Stimulated activated effector memory CD8-positive, alpha-beta T cell treated with anti-CD3 and anti-CD28 coated beads, Interleukin-12 subunit alpha, Interleukin-12 subunit beta, amount 100 ng/mL, for 72 hours (primary cell): ENCODE results near the gene RMND5B.

Experiments used
- ATAC-seq: fragments of 150-1000 bp; cut with Tn5 transposase; 2 replicates; pipeline ENCODE4 v1.10.0; 2021
- DNase-seq, 2 donors: peaks; one replicate each; pipeline ENCODE4 v3.0.0; 2021 to 2022; ENCODE audit warnings: low spot score in 2 of 2
- H3K27ac Mint-ChIP-seq: one replicate; pipeline ENCODE4 v1.8.0; 2022; ENCODE audit warnings: mild to moderate bottlenecking, mixed read lengths
- H3K36me3 Mint-ChIP-seq: one replicate; pipeline ENCODE4 v1.8.0; 2022; ENCODE audit warnings: mild to moderate bottlenecking, mixed read lengths
- H3K4me1 Mint-ChIP-seq: one replicate; pipeline ENCODE4 v1.8.0; 2022; ENCODE audit warnings: mixed read lengths
- H3K4me3 Mint-ChIP-seq: one replicate; pipeline ENCODE4 v1.8.0; 2022; ENCODE audit warnings: mild to moderate bottlenecking, mixed read lengths
- H3K9me3 Mint-ChIP-seq: one replicate; pipeline ENCODE4 v1.8.0; 2022; ENCODE audit warnings: mixed read lengths

The RMND5B gene

GRCh38 chr5:178108446-178108845 lies 22.4 kb upstream of the RMND5B start:
- no peak for DNase-seq
- H3K9me3 Mint-ChIP-seq = no peaks in the 10 kb centered on the region
- no peak overlapping the region for H3K27ac Mint-ChIP-seq
- ATAC-seq = no peak
- no peaks in the 10 kb centered on the region for H3K36me3 Mint-ChIP-seq
- no peak overlapping the region for H3K4me3 Mint-ChIP-seq
- peaks cover 14% of the 10 kb centered on the region for H3K4me1 Mint-ChIP-seq

DNA sequence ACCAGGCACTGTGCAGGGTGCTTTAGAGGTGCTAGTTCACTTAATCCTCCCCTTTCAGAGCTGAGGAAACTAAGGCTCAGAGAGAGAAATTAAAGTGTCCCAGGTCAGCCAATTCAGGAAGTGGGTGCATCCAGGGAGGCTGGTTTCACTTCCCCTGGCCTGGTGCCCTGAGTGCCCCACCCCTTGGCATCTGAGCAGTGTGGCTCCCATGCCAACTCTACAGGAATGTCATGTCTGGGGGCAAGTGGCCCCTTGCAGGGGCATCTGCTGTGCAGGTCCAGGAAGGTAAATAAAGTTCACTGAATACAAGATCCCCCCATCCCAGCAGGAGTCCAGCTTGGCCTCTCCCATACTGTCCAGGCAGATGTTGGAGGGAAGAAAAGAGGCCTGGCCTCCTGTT lies 21.8 kb upstream of the RMND5B start:
- Mint-ChIP-seq H3K4me3 (no peak overlapping the region), H3K27ac (no peak overlapping the region), H3K4me1 (peaks cover 14% of the 10 kb centered on the region), H3K9me3 (no peaks in the 10 kb centered on the region), H3K36me3 (peaks cover under 1% of the 10 kb centered on the region)
- DNase-seq (no peak), ATAC-seq (no peak)

DNA sequence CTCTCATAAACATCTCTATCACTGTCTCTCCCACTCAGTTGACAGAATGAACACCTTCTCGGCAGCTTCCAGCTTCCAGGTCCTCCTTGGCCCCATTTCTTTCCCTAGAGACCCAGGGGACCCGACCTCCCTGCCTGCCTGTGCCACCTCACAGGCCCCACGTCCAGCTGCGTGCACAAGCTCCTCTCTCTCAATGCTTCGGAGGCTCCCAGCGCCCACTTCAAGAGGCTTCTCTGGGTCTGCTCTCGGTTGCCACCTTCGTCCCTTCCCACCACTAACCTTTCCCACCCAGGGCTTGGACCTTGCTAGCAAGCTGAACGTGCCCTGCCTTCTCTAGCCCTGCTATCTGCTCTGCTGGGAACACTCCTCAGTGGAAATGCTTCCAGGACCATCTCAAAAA lies 20.3 kb upstream of the RMND5B start:
- no peaks in the 10 kb centered on the region for H3K9me3 Mint-ChIP-seq
- ATAC-seq (no peak), DNase-seq (no peak)
- H3K36me3 Mint-ChIP-seq = peaks cover 13% of the 10 kb centered on the region
- no peak overlapping the region for H3K27ac Mint-ChIP-seq
- H3K4me3 Mint-ChIP-seq = no peak overlapping the region
- H3K4me1 Mint-ChIP-seq = peaks cover 21% of the 10 kb centered on the region

DNA sequence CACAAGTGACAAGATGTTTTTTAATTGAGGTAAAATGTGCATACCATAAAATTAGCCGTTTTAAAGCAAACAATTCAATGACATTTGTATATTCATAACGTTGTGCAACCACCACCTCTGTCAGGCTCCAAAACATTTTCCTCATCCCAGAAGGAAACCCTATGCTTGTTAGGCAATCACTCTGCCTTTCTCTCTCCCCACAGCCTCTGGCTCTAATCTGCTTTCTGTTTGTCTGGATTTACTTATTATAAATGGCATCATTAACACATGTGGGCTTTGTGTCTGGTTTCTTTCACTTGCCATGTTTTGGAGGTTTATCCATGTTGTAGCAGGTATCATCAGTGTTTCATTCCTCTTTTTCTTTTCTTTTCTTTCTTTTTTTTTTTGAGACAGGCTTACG lies 18.9 kb upstream of the RMND5B start:
- no peaks in the 10 kb centered on the region for H3K9me3 Mint-ChIP-seq
- peaks cover 27% of the 10 kb centered on the region for H3K36me3 Mint-ChIP-seq
- H3K4me1 Mint-ChIP-seq = peaks cover 35% of the 10 kb centered on the region
- ATAC-seq = no peak
- H3K4me3 Mint-ChIP-seq = no peak overlapping the region
- no peak overlapping the region for H3K27ac Mint-ChIP-seq
- DNase-seq = no peak

DNA sequence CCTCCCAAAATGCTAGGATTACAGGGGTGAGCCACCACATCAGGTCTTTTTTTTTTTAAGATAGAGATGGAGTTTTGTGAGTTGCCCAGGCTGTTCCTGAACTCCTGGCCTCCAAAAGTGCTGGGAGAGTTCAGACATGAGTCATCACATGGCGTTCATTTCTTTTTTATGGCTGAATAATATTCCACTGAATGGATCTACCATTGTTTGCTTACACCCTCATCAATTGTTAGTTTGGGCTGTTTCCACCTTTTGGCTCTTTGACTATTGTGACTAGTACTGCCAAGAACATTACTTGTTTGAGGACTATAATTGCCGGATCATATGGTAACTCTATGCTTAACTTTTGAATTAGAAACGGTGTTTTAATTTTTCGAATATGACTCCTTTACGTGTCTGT lies 18.3 kb upstream of the RMND5B start:
- no peaks in the 10 kb centered on the region for H3K9me3 Mint-ChIP-seq
- peak overlapping the region; percentile 98 for H3K4me3 Mint-ChIP-seq
- ATAC-seq (no peak), DNase-seq (no peak)
- peak overlapping the region; percentile 86 for H3K27ac Mint-ChIP-seq
- H3K4me1 Mint-ChIP-seq = peaks cover 39% of the 10 kb centered on the region
- peaks cover 28% of the 10 kb centered on the region for H3K36me3 Mint-ChIP-seq

- Mint-ChIP-seq H3K27ac (peak within 1 kb of the TSS; percentile 89), H3K9me3 (no peaks in the 10 kb centered on the region), H3K36me3 (peaks cover 28% of the 10 kb centered on the region), H3K4me1 (peaks cover 39% of the 10 kb centered on the region), H3K4me3 (peak within 1 kb of the TSS; percentile 98)
- DNase-seq = peak; percentile 76 to 87
- peak; percentile 73 for ATAC-seq
These were observed 17.6 kb upstream of the RMND5B start, which contains the start of gene N4BP3 for GRCh38 chr5:178113141-178113787. Gene N4BP3, plus strand, starts transcription at chr5:178113532. Its CDS starts 6,052 bp downstream, at chr5:178119584.

- Mint-ChIP-seq H3K4me1 (peaks cover 39% of the 10 kb centered on the region), H3K27ac (peak overlapping the region; percentile 89), H3K4me3 (peak overlapping the region; percentile 98), H3K9me3 (no peaks in the 10 kb centered on the region), H3K36me3 (peaks cover 30% of the 10 kb centered on the region)
- ATAC-seq (no peak), DNase-seq (peak in 1 of 2 donors; percentile 55)
These were observed 16.9 kb upstream of the RMND5B start for GRCh38 chr5:178113841-178114324.

DNA sequence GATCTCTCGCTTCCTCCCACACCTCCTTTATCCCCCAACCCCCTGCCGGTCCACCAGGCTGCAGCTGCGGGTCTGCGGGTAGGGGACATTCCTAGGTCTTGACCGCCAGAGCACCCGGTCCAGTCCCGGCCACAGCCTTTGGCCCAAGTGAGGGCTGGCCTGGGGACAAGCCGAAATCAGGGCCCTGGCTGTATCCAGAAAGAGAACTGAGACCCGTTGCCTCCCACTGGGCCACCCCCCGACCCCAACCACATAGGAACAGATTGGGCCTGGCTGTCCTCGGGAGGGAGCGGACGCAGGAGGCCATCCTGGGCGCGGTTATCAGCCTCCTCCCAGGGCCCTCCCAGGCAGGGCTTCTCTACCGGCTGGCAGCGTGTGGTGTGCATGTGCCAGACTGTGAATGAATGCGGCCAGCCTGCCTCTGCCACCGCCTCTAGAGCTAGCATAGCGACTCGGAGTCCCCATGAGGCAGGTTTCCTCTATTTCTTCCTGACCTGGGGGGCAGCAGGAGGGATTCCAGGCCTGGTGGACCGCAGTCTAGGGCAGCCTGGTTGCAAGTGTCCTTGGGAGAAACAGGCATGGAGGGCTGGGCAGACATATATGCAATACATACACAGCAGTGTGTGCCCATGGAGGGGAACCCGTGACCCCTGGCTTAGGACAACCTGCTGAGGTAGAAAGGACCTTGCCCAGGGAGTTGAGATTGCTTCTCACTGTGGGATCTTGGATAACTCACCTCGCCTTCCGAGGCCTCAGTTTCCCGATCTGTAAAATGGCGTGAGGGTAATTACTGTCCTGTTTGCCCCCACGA lies 16.3 kb upstream of the RMND5B start:
- Mint-ChIP-seq H3K36me3 (peaks cover 36% of the 10 kb centered on the region), H3K4me1 (peaks cover 39% of the 10 kb centered on the region), H3K27ac (peak overlapping the region; percentile 89), H3K9me3 (no peaks in the 10 kb centered on the region), H3K4me3 (peak overlapping the region; percentile 98)
- DNase-seq (peak in 1 of 2 donors; percentile 65), ATAC-seq (peak; percentile 49)

GRCh38 chr5:178115136-178115813 lies 15.5 kb upstream of the RMND5B start:
- Mint-ChIP-seq H3K27ac (peak overlapping the region; percentile 88), H3K36me3 (peaks cover 40% of the 10 kb centered on the region), H3K4me1 (peaks cover 39% of the 10 kb centered on the region), H3K4me3 (peak overlapping the region; percentile 98), H3K9me3 (no peaks in the 10 kb centered on the region)
- peak in 1 of 2 donors; percentile 65 for DNase-seq
- ATAC-seq = peak; percentile 55

DNA sequence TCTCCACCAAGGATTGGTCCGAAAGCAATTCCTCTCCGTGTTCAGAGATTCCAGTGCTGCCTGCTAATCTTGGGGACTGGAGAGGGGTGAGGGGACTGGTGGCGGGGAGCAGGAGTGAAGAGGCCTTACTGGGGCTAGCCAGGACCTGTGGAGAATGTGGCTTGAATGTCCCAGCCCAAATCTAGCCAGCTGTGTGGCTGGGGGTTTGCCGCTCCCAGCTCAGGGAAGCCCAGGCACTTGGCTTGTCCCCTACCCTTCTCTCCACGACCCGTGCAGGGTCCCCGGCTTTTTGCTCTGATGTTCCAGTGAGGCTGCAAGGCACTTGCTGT lies 15.0 kb upstream of the RMND5B start:
- no peak for ATAC-seq
- H3K4me3 Mint-ChIP-seq = peak overlapping the region; percentile 98
- H3K36me3 Mint-ChIP-seq = peaks cover 45% of the 10 kb centered on the region
- peak overlapping the region; percentile 88 for H3K27ac Mint-ChIP-seq
- H3K9me3 Mint-ChIP-seq = no peaks in the 10 kb centered on the region
- peaks cover 44% of the 10 kb centered on the region for H3K4me1 Mint-ChIP-seq
- peak in 1 of 2 donors; percentile 55 for DNase-seq

DNA sequence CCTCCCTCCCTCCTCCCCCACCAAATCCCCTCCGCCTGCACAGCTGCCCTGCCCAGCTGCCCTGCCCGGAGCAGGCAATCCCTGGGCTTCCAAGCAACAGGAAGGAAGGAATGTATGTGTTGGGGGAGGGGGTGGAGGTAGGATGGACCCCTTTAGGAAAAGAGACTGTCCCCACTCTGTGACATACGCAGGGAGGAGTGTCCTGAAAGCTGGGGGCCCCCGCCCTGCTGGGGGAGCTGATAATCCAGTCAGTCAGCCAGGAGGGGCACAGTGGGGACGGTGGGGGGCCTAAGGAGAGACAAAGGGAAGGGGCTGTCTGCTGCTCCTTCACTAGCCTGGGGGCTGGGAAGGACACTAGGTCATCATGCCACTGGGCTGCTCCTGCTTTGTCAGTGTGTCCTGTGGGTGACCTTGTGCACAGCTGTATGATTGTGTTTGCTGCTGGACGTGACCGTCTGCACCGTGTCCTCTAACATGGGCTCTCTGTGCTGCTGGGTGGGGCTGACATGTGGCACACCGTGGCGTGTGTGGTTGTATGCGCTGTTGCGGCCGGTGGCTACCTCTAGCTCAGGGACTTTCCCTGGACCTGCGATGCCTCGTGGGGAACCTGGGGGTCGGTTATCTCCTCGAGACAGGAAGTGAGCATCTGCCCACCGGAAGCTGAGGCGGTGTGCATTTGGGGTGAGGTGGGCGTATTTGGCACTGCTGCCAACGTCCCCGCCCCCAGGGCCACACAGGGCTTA lies 14.5 kb upstream of the RMND5B start:
- Mint-ChIP-seq H3K9me3 (no peaks in the 10 kb centered on the region), H3K4me3 (peak overlapping the region; percentile 98), H3K36me3 (peaks cover 50% of the 10 kb centered on the region), H3K4me1 (peaks cover 47% of the 10 kb centered on the region), H3K27ac (peak overlapping the region; percentile 88)
- DNase-seq = peak; percentile 59 to 78
- ATAC-seq = peak; percentile 83

DNA sequence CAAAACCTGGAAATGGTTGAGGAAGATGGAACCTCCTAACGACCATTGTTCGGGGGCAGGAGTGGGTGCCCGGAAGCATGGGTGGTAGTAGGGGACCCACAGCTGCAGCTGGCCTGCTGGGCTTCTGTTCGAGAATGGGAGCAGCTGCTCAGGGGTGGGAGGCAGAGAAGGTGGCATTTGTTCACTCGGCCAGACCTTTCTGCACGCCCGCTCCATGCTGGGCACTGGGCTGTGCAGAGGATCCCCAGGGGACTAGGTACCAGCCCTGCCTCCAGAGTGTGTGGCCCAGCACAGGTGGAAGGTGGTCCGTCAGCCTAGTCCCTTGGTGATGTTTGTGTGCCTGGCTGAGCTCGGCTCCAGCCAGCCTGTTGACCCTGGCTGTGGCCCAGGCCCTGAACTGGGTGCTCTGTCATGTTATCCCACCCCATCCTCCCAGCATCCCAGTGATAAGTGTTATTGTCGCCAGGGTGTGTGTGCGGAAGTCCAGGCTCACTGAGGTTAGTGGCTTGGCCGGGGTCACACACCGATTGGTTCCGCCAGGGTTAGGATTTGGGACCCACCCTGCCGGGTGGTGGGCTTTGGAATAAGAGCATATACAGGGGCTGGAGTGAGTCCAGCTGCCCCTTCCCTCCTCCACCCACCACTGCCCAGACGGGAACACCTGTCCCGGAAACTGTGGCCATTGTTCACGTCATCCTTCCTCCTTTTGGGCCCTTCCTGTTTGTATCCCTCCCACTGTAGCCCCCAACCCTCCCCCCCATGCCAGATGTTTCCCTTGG lies 12.7 kb upstream of the RMND5B start:
- no peak overlapping the region for H3K4me3 Mint-ChIP-seq
- no peaks in the 10 kb centered on the region for H3K9me3 Mint-ChIP-seq
- DNase-seq = no peak
- peaks cover 65% of the 10 kb centered on the region for H3K36me3 Mint-ChIP-seq
- peaks cover 41% of the 10 kb centered on the region for H3K4me1 Mint-ChIP-seq
- no peak overlapping the region for H3K27ac Mint-ChIP-seq
- ATAC-seq = no peak

- no peak overlapping the region for H3K27ac Mint-ChIP-seq
- H3K4me1 Mint-ChIP-seq = peaks cover 38% of the 10 kb centered on the region
- DNase-seq = no peak
- no peak for ATAC-seq
- H3K9me3 Mint-ChIP-seq = no peaks in the 10 kb centered on the region
- no peak overlapping the region for H3K4me3 Mint-ChIP-seq
- H3K36me3 Mint-ChIP-seq = peaks cover 74% of the 10 kb centered on the region
These were observed 10.8 kb upstream of the RMND5B start for GRCh38 chr5:178119915-178120606.
